NT2/D1 (cell line): ENCODE data around the gene POU2F3.

ENCODE experiments used
- DNase-seq: peaks from one replicate; pipeline ENCODE4 v3.0.0-alpha.2; 2011; ENCODE audit warnings: low read depth, low spot score
- H3K27me3 ChIP-seq: 2 replicates; pipeline ENCODE4 v1.6.0; 2011; ENCODE audit warnings: mild to moderate bottlenecking; ENCODE audit not compliant: insufficient read length, insufficient read depth
- H3K36me3 ChIP-seq: 2 replicates; pipeline ENCODE4 v1.6.1; 2011; ENCODE audit warnings: mild to moderate bottlenecking, low read length, mixed read lengths; ENCODE audit not compliant: insufficient read depth, insufficient read length
- H3K4me1 ChIP-seq: 2 replicates; pipeline ENCODE4 v1.5.1; 2011; ENCODE audit not compliant: insufficient read depth, insufficient read length
- H3K4me3 ChIP-seq: 2 replicates; pipeline ENCODE4 v1.5.1; 2011; ENCODE audit warnings: low read depth; ENCODE audit not compliant: insufficient read length
- H3K9ac ChIP-seq: 2 replicates; pipeline ENCODE4 v1.6.0; 2011; ENCODE audit warnings: low read depth; ENCODE audit not compliant: insufficient read length
- H3K9me3 ChIP-seq: 2 replicates; pipeline ENCODE4 v1.5.1; 2011; ENCODE audit warnings: mild to moderate bottlenecking, low read length; ENCODE audit not compliant: insufficient read depth
- SUZ12 ChIP-seq: IDR thresholded peaks from 2 replicates; pipeline ENCODE4 v1.6.1; 2011; ENCODE audit not compliant: insufficient read length, insufficient read depth; ENCODE audit errors: extremely low read depth
- YY1 ChIP-seq: IDR thresholded peaks from 2 replicates; pipeline ENCODE4 v1.6.1; 2011; ENCODE audit not compliant: insufficient read length, insufficient read depth
- ZNF274 ChIP-seq: IDR thresholded peaks from 2 replicates; pipeline ENCODE4 v1.6.1; 2011; ENCODE audit warnings: mild to moderate bottlenecking, low read depth, low read length

The POU2F3 gene

DNA sequence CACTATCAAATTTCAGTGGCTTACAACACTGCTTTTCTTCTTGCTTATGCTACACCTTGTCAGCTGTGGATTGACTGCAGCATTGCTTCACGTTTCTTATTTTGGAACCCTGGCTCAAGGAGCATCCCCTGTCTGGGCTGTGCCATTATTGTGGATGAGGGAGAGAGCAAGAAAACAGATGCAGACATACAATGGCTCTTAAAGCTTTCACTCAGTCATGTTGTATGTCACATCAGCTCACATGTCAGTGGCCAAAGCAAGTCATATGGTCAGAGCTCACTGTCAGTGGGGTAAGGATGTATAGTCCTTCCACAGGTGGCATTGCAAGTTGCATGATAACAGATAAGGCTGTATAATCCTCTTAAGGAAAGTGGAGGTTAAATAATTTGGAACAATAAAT lies 106.3 kb downstream of the POU2F3 start:
- Histone ChIP-seq H3K9ac (no peak overlapping the region), H3K36me3 (no peaks in the 10 kb centered on the region), H3K27me3 (no peaks in the 10 kb centered on the region), H3K4me3 (no peak overlapping the region), H3K9me3 (no peaks in the 10 kb centered on the region), H3K4me1 (no peaks in the 10 kb centered on the region)
- DNase-seq = no peak
- TF ChIP-seq ZNF274 = no peak
- TF ChIP-seq YY1 = no peak
- no peak for TF ChIP-seq SUZ12

DNA sequence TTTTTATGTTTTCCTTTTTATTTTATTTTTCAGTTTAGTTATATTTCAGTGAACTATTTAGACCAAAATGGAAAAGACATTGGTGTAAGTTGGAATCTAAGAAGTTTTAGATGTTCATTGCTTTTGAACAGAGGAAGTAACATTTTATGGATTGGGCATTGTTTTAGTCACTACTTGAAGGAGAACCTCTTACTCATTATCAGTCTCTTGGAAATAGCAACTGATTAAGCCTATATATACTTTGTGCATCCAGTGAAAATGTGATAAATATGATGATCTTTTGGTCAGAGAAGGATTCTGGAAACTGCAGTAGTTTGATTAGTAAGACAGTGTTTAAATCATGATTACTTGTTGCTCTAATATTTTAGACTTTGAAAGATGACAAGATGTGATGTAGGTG lies 110.7 kb downstream of the POU2F3 start:
- Histone ChIP-seq H3K9ac (no peak overlapping the region), H3K27me3 (no peaks in the 10 kb centered on the region)

DNA sequence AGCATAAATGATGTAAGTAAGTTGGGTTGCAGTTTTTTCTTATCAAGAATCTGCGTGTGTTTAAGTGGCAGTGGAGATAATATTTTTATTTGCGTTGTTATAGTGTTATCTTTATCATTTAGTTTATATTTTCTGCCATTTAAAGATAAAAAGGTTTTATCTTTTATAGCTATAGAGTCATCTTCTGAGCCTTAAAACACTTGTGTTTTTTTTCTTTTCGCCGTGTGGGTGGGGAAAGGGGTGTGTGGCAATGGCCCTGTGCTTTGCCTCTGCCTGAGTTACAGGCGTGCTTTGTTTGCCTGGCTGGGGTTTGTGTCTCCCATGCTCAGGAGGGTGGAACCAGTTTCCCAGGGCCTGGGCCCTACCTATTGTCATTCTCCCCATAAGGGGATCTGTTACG lies 112.5 kb downstream of the POU2F3 start:
- no peaks in the 10 kb centered on the region for H3K36me3 ChIP-seq
- no peak overlapping the region for H3K9ac ChIP-seq
- DNase-seq = no peak
- no peaks in the 10 kb centered on the region for H3K9me3 ChIP-seq
- no peak overlapping the region for H3K4me3 ChIP-seq
- TF ChIP-seq SUZ12 = no peak
- no peak for TF ChIP-seq YY1
- no peak for TF ChIP-seq ZNF274
- H3K4me1 ChIP-seq = no peaks in the 10 kb centered on the region
- no peaks in the 10 kb centered on the region for H3K27me3 ChIP-seq

More for the DNA sequence above, 110.7 kb downstream of the POU2F3 start:
- TF ChIP-seq ZNF274 (no peak), SUZ12 (no peak), YY1 (no peak)
- no peak for DNase-seq
- no peak overlapping the region for H3K4me3 ChIP-seq
- no peaks in the 10 kb centered on the region for H3K4me1 ChIP-seq
- no peaks in the 10 kb centered on the region for H3K9me3 ChIP-seq
- no peaks in the 10 kb centered on the region for H3K36me3 ChIP-seq

DNA sequence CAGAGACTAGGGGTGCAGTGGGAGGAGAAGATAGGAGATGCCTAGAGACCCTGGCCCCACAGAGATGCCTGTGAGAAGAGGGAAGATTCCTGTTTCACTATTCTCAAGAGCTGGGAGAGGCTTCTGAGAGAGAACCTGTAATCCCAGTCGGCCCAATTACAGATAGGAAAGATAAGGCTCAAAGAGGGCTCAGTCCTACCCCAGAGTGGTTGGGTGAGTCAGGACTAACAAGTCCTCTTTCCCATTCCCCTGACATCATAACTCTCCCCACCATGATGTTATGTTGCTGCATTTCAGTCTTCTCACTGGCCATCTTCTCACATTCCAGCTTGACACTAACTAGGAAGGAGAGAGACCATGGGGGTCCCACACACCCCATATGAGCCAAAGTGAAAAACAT lies 114.1 kb downstream of the POU2F3 start:
- no peak for DNase-seq

DNA sequence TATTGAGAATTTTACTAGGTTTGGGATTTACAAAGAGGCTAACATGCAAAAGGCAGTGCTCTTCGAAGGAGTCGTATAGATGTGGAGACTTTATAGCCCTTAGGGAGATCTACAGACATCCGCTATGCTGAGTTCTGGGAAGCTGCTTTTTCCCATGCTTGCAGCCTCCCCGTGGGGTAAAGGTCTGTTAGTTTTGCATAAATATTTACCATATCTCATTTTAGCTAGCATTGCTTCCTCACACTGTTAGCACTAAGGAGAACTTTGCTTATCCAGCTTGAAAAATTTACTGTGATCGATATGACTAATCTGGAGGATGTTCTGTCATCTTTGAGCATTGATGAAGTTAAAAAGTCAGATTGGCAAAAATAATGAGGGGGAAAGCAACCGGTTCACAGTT lies 114.8 kb downstream of the POU2F3 start:
- TF ChIP-seq ZNF274 (no peak), YY1 (no peak), SUZ12 (no peak)
- H3K27me3 ChIP-seq = no peaks in the 10 kb centered on the region
- H3K9ac ChIP-seq = no peak overlapping the region
- no peak overlapping the region for H3K4me3 ChIP-seq
- no peaks in the 10 kb centered on the region for H3K36me3 ChIP-seq
- DNase-seq = no peak
- H3K4me1 ChIP-seq = no peaks in the 10 kb centered on the region
- H3K9me3 ChIP-seq = no peaks in the 10 kb centered on the region

More for the DNA sequence above, 114.1 kb downstream of the POU2F3 start:
- no peaks in the 10 kb centered on the region for H3K4me1 ChIP-seq
- no peak overlapping the region for H3K9ac ChIP-seq
- no peak overlapping the region for H3K4me3 ChIP-seq
- no peaks in the 10 kb centered on the region for H3K36me3 ChIP-seq
- H3K27me3 ChIP-seq = no peaks in the 10 kb centered on the region
- no peaks in the 10 kb centered on the region for H3K9me3 ChIP-seq
- TF ChIP-seq SUZ12 = no peak
- TF ChIP-seq ZNF274 = no peak
- no peak for TF ChIP-seq YY1

DNA sequence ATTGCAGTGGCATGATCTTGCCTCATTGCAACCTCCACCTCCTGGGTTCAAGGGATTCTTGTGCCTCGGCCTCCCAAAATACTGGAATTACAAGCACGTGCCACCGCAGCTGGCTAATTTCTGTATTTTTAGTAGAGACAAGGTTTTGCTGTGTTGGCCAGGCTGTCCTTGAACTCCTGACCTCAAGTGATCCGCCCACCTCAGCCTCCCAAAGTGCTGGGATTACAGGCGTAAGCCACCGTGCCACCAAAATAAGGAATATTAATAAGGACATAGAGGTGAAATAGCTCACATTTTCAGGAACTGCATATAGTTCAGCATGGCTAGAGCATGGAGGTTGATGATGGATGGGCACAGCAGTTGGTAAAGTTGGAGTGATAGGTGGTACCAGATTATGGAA lies 117.7 kb downstream of the POU2F3 start:
- H3K27me3 ChIP-seq = no peaks in the 10 kb centered on the region
- H3K9ac ChIP-seq = no peak overlapping the region
- DNase-seq = no peak
- no peak for TF ChIP-seq ZNF274
- no peaks in the 10 kb centered on the region for H3K4me1 ChIP-seq
- no peak overlapping the region for H3K4me3 ChIP-seq
- no peaks in the 10 kb centered on the region for H3K36me3 ChIP-seq
- H3K9me3 ChIP-seq = no peaks in the 10 kb centered on the region

DNA sequence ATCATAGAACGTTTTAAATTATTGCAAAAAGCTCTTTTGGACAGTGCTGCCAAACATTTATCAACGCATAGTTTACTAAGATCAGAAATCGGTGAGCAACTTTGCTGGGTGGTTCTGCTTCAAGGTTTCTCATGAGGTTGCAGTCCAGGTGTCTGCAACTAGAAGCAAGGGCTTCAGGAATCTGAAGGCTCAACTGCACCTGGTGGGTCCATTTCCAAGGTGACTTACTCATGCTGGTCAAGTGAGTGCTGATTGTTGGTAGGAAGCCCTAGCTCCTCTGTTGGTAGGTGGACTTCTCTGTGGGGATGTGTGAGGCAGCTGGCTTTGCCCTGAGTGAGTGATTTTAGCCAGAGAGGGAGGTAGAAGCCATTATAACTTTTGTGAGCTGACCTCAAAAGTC lies 118.8 kb downstream of the POU2F3 start:
- Histone ChIP-seq H3K9ac (no peak overlapping the region), H3K4me1 (no peaks in the 10 kb centered on the region), H3K4me3 (no peak overlapping the region), H3K27me3 (no peaks in the 10 kb centered on the region), H3K9me3 (no peaks in the 10 kb centered on the region), H3K36me3 (no peaks in the 10 kb centered on the region)
- TF ChIP-seq YY1 = no peak
- no peak for TF ChIP-seq SUZ12
- no peak for TF ChIP-seq ZNF274
- DNase-seq = no peak

DNA sequence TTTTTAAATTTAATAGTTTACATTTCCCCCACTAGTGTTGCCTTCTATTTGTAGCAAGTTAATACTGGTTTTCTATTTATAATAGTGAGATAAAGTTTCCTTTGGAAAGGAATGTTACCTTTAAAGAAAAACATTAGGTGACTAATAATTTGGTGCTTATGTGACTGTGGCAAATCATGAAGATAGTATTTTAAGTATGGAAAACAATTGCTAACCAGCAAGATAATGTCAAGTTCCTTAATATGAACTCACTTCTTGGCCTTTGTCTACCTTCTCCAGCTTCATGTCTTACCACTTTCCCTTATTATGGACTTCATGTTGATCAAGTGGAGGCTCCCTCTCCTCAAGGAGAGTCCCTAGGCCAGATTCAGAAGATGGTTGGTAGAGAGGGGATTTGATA lies 123.5 kb downstream of the POU2F3 start:
- Histone ChIP-seq H3K9ac (no peak overlapping the region), H3K9me3 (no peaks in the 10 kb centered on the region), H3K4me1 (no peaks in the 10 kb centered on the region), H3K27me3 (no peaks in the 10 kb centered on the region), H3K36me3 (no peaks in the 10 kb centered on the region), H3K4me3 (no peak overlapping the region)
- no peak for DNase-seq
- TF ChIP-seq YY1 = no peak
- no peak for TF ChIP-seq SUZ12
- no peak for TF ChIP-seq ZNF274
